ENCODE measurements around the gene QRICH1.
A peak's percentile ranks its signal among the peaks of the same experiment; 100 is the strongest.

Gene QRICH1

DNA sequence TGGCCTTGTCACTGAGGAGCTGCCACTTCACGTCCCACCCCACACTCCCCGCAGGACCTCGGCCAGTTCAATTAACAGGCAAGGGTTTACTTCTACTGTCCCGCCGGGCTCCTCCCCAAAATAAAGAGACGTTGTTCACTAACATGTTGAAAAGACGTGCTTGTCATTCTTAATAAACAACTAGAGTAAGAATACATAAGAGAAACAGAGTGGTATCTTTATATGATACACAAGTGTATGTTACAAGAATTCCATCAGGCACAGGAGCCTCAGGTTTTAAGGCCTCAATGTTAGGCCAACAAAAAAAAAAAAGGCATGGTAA, 64.3 kb downstream of the QRICH1 start:
- DNase-seq = no peak

DNA sequence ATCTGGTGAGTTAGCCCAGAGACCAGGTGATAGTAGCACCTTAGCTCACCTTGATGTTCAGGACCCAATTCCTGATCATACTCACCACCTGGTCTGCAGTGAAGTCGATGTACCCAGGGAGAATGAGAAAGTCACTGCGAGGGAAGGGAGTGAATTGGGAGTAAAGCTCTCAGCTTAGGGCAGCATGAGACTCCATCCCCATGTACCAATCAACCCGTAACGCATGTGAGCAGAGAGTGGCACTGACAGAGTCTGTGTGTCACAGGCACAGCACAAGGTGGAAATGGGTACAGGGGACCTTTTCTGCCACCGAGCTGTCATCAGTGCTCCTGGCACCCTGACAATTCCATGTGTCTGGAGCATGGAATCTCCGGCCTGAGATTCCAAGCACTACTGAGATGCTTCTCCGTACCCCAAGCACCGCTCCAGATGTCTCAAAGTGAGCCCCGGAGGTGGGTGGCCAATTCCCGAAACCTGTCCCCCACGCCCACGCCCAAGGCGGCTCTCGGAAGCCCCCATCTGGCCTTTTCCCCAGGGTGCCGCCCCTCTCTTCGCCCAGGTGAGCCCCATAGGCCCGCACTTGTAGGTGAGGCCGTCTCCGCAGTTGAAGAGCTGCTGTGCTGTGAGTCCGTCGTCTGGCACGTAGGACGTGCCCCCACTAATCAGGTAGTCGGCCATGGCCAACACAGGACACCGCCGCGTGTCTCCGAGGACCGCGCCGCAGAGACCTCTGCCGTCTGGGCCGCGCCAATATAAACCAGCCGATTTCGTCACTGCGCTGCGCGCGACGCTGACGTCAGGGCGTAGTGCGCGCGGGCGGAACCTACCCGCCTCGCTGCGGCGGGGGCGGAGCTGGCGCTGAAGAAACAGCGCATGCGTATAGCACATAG, 65.0 kb downstream of the QRICH1 start, which contains the start of gene IMPDH2:
Gene IMPDH2, minus strand, starts transcription at position 726 of the 890 bp plus-strand sequence. Its CDS starts 48 bp downstream, at position 678.
- peak; percentile 80 for DNase-seq

DNA sequence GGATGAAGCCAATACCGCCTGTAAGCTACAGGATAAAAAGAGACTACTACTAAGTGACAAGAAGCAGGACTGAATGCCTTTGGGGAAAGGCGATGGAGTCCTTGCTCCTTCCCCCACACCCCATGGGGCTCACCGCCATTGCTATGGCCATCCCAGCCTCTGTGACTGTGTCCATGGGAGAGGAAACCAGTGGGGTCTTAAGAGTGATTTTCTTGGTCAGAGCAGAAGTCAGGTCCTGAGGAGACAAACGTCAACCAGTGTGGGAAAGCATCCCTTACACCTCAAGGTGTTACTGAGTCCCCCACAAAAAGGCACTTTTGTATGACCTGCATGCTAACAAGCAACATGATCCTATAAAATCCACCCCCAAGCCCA, 65.6 kb downstream of the QRICH1 start:
- no peak for DNase-seq

DNA sequence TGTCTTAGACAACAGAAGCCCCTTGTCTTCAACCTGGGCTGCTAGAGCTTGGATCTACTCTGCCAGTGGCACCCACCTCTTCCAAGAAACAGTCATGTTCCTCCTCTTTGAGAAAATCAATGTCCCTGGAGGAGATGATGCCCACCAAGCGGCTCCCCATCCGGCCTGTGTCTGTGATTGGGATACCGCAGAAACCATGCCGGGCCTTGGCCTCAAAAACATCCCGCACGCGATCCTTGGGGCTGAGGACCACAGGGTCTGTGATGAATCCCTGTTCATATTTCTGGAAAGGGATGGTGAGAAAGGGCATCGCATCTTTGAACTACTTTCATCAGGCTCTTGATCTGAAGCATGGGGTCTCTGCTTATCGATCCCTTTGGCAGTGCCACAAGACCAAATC, 66.2 kb downstream of the QRICH1 start:
- no peak for DNase-seq

DNA sequence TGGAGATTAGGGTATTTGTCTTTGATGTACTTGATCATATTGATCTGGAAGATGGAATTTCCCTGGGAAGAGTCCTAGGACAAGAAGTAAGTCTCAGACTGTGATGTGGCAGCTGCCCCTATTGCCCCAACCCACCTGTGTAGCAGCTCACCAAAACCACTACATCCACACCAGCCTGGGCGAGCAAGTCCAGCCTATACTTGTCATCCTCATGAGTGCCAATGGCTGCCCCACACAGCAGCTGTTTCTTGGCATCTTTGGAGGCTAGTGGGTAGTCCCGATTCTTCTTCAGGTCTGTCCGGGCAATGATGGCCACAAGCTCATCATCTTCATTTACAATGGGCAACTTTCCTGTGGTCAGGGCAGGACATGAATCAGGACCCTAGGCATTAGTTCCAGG, 67.3 kb downstream of the QRICH1 start:
- DNase-seq = no peak

DNA sequence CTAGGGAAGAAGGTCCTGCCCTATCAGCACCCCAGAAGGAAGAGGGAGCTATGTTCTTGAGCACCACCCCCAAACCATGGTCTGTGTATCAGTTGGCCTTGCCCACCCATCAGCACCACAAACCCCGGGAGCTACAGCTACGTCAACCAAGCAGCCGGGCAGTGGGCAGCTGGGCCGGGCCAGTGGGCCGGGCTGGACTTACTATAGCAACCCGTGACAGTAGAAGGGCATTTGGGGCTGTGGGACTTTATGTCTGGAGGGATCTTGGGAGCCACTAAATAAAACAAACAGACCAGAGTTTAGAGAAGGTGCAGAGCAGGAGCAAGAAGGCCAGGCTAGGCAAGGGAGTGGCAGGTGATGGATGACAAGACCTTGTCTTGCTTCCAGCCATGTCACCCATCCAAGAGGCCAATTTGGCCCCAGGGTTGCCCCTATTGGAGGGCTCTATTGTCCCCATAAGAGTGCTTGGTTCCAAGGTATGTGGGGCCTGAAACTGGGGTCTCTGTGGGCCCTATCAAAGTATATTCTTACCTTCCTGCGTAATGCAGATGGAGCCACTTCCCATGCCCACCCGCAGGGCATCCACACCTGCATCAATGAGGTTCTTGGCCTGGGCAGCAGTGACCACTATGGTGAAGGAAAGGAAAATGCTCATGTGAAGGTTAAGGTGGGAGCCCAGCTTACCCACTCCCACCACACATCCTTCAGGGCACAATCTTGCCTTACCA, 67.9 kb downstream of the QRICH1 start:
- DNase-seq = no peak

DNA sequence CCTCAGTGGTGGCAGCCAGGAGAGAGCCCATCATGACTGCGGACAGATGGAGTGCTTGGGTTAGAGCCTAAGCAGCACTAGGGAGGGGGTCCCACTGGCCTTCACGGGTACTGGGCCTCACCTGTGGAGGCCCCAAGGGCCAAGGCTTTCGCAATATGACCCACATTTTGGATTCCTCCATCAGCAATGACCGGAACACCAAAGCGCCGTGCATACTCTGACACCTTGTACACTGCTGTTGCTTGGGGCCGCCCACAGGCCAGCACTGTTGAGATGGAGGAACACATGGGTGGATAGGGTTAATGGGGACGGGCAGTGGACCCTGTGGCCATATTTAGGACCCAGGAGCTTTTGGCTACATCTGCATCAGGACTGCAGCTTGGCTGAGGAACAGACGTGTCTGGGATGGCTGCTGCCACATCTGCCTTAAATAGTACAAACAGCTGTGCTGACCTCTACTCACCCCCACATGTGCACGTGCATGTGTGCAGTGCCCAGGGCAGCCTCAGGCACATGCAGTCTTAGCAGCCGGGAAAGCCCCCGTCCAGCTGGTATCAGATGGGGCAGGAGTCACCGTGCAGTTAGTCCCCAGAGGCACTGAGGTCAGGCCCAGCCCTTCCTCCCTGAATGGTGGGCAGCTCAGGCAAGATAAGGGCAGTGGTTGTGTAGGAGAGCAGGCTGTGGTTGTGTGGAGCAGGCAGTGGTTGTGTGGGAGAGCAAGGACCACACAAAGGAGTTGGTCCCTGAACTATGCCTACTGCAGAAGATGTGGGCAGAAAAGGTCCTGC, 68.7 kb downstream of the QRICH1 start:
- DNase-seq = no peak

DNA sequence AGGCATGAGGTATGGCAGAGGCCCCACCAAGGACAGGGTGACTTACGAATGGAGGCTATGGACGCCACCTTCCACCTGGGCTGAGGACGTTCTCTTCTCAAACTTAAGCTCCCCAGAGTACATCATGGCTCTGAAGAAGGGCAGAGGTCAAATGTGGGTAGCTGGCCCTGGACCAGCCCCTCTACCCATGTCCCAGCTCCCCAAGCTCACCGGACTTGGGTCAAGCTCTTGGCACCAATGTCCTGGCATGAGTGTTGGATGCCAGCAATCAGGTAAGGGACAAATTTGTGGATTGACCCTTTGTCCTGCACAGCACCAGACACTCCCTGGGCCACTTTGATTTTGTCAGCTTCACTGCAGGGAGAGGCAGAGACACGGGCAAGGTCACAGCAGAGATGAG, 69.4 kb downstream of the QRICH1 start:
- DNase-seq = no peak

DNA sequence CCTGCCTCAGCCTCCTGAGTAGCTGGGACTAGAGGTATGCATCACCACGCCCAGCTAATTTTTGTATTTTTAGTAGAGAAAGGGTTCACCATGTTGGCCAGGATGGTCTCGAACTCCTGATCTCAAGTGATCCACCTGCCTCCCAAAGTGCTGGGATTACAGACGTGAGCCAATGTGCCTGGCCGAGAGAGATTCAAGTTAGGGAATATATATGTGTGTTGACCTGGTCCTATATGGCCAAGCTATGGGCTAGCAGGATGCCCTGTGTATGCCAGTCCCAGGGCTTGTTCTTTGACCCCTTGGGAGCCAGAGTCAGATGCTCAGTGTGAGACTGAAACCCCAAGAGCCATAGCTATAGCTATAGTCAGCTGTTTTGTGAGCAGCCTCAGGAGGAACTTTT, 70.1 kb downstream of the QRICH1 start:
- no peak for DNase-seq

DNA sequence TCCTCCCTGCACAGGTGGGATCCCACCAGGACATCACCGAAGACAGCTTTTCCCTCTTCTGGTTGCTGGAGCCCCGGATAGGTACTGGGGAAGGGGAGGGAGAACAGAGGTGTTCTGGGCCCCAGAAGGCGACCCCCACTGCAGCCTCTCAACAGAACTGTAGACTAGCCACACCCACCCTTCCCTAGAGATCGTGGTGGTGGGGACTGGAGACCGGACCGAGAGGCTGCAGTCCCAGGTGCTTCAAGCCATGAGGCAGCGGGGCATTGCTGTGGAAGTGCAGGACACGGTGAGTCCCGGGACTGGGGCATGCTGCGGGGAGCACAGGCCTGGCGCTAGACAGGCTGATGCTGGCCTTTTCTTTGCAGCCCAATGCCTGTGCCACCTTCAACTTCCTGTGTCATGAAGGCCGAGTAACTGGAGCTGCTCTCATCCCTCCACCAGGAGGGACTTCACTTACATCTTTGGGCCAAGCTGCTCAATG, 71.1 kb downstream of the QRICH1 start:
- DNase-seq = no peak

DNA sequence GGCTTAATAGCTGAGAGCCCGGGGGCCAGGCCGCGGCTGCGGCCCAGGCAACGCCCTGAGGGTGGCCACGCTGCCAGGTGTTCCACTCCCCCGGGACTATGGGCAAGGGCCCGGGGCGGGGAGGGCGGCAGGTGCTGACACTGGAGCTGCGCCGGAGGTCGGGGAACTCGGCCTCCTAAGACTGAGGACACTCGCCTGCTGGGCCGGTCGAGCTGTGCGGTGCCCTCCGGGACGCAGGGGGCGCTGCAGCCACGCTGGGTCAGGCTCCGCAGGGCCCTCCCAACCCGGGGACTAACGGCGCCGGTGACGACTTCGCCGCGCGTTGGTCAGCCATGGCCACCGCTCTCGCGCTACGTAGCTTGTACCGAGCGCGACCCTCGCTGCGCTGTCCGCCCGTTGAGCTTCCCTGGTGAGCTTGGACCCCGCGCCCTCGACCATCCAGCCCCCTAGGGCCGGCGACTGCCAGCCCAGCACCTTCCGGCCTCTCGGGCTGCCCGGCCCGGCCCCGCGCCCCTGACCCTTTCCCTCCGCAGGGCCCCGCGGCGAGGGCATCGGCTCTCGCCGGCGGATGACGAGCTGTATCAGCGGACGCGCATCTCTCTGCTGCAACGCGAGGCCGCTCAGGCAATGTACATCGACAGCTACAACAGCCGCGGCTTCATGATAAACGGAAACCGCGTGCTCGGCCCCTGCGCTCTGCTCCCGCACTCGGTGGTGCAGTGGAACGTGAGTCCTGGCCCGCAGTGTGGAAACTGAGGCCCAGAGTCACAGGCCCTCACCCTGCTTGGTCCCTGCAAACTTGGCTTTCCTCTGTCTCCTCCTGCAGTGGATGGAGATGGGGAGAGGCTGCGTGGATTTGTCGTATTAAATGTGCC, 71.8 kb downstream of the QRICH1 start, which contains the start of gene NDUFAF3:
Gene NDUFAF3, plus strand, starts transcription at position 309 of the 875 bp plus-strand sequence. Its CDS starts 24 bp downstream, at position 333.
- DNase-seq = peak; percentile 81

DNA sequence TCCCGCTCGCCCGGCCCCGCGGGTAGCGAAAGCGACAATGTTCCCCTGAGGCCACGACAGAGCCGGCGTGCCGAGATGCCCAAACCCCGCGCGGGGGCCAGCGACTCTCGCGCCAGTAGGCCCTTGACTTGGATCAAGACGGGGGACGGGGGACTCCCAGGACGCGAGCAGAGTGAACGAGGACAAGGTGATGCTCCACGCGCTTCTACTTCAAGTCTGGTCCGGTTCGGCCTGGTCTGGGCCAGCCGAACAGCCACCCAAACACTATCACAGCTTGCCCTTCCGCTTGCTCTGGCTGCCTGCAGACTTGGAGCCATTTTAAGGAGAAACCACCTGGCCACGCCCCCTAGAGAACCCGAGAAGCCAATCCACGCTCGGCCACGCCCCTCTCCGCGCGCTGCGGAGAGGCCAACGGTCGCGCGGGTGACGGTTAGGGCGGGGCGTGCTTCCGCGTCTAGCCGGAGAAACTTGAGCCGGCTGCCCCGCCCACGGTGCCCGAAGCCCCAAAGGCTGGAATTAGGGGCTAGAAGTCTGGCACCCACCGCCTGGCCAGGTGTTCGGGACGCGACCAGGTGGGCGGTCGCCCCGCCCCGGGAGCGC, 72.6 kb downstream of the QRICH1 start:
- peak; percentile 85 for DNase-seq

DNA sequence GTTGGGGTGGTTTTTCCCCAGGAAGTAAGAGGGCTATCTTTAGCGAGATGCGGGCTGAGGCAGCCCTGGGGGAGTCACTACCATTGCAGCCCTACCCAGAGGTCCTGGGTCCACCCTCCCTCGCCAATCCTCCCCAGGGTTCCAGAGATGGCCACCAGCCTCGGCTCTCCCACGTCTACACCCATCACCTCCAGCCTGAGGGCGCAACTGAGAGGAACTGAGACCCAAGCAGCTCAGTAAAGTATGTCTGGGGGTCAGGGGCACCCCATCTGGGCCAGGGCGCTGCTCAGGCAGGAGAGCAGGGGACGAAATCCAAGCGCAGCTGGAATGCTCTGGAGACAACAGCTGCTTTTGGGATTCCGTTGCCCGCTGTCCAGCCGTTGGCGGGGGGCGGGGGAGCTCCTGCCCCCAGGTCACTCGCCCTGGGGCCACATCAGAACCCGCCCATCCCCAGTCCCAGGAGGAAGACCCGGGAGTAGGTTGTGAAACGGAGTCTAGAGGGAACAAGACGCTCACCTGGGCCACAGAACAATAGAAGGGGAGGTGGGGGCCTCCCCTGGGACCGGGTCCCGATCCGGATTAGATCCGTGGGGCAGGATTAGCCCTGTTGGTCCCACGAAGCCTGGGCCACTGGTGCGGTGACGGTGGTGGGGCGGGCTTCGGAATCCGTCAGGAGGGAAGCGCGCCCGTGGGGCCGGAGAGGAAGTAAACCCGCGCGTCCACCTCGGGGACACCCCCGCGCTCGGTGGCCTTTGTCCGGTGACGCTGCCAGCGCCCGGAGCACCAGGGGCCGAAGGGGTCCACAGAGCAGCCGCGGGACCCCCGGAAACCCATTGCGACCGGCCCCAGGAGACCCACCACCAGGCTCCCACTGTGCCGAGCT, 73.3 kb downstream of the QRICH1 start:
- no peak for DNase-seq

DNA sequence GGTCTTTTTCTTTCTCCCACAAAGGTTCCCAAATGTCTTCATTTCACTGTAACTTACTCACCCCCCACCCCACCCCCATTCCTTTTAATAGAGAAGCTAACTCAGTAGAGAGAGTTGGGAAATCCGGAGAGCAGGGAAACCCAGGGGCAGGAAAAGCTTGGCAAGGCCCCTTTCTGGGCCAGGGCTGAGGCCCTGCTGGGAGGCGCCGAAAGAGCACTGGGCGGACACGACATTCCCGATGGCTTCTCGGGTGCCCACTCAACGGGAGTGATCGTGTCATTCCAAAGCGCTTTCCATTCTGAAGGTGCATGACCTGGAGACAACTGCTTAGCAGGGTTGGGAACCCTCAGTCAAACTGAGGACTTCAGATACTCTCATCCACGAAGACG, 73.9 kb downstream of the QRICH1 start:
- no peak for DNase-seq

DNA sequence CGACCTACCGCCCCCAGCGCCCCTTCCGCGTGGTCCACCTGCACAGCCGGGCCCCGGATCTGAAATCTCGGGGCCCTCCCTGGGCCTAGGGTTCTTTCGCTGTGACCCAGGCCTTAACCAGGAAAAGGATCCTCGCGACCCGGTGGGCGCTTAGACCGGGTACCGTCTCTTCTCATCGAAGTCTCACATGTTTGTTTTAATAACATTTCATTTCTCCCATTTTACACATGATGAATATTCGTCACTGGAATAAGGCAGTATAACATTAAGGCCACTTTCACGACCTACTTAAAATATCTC, 75.2 kb downstream of the QRICH1 start:
- DNase-seq = no peak

DNA sequence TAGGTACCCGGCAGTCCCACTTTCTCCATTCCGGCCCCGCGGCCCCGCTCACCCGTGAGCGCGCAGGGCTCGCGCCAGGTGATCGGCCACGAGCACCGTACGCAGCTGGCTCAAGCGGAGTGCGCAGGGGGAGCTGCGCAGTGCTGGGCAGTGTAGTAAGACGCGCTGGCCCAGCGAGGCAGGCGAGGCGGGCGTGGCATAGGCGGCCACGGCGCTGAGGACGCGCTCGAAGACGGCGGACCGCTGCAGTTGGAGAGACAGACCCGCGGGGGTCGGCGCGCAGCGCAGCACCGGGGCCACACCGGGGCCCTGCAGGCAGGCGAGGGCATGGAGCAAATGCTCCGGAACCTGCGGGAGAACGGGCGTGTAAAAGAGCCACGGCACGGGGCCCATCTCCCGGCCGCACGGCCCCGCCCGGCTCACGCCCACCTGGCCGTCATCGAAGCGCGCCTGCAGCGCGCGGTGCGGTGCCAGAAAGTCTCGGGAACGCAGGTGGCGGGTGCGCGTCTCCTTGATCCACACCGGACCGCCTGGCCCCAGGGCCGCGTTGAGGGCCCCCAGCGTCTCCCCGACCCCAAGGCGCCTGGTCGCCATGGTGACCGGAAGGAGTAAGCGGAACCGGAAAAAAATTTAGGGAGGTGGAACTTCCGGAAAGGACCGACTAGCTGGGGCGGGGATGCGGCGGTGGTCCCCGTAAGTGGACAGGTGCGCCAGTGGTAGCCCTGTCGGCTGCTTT, 75.7 kb downstream of the QRICH1 start, which contains the start of gene DALRD3:
Gene DALRD3, minus strand, starts transcription at position 610 of the 736 bp plus-strand sequence. Its CDS starts 16 bp downstream, at position 594.
- DNase-seq = peak; percentile 58

DNA sequence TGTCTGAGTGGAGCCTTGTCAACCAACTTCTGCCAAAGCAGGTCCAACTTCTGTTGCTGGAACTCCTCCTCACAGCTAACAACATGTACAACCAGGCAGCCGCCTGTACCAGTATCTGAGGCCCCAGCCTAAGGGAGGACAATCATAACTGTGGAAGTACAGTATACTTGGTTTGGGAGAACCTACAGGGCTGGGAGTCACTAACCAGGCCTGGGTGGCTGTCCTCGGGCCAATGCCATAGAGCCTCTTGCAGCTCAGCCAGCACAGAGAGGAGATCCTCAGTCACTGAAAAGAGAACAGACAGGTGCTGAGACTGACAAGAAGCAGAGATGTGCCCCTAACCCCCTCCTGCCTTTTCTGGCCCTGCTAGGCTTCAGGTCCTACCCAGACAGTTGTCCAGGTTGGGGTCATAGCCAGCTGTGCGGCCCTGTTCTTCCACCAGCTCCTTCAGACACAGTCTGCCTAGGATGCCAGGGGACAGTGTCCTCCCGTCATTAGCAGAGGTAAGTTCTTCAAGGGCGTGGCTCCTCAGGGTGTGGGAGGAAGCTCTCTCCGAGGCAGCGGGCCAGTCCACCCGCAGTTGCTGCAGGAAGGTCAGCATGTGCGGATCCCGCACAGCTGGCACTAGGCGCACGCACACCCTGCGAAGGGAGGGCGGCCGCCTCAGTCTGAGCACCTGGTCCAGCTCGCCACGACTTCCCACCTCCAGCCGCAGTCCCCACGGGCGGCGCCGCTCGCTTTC, 76.5 kb downstream of the QRICH1 start:
- no peak for DNase-seq

DNA sequence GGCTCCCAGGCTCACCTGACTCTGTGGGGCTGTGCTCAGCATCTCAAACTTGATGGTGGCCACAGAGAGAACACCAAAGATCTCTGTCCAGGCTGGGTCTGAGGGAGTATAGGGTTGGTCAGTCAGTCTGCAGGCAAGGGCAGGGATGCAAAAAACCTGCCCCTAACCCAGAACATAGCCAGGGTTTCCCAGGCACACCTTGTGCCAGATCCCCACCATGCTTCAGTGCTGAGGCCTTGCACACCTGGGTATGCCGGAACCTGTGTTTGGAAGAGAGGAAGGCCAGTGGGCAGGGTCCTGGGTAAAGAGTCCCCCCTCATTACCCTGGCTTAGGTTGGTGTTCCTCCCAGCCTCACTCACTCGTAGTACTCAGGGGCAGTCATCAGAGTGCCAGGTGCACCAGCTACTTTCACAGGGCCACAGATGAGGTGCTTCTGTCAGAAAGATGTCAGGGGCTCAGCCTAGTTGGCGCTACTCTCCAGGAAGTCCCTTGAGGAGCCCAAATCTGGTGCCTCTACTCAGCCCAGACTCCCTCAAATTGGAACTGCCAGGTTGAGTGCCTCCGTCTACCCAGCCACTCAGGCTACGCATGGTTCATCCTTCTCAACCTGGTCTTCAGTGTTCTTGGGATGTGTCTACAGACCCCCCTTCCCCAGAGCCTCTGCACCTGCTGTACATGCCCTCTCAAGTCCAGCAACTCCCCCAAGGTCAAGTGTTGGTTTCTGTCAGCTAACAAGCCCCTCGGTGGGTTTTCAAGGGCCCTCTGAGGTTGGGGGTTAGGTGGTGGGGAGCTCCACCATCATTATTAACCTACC, 77.2 kb downstream of the QRICH1 start:
- DNase-seq = no peak

All from NCI-H774 (cell line).